ENCODE measurements around the gene SLC35B3. TPM values are rescaled to one million over a fixed set of nuclear protein-coding genes. Genes with fewer than 3 reads are reported as not detected.

Gene SLC35B3
- total RNA-seq, 1 experiment from 2014 or later = 16.7 TPM

GRCh38 chr6:8481727-8482126 lies 46.4 kb upstream of the SLC35B3 start:
- ATAC-seq (no peak), DNase-seq (ENCODE audit: low read depth, low spot score) (no peak)

GRCh38 chr6:8478418-8478817 lies 43.1 kb upstream of the SLC35B3 start:
- no peak for ATAC-seq
- Histone ChIP-seq H3K9me3 (ENCODE audit: control insufficient read depth, insufficient read depth, low read depth, low read length) (no peaks in the 10 kb centered on the region), H3K36me3 (ENCODE audit: control insufficient read depth, insufficient read depth, low read length) (no peaks in the 10 kb centered on the region), H3K4me1 (ENCODE audit: control insufficient read depth, insufficient read depth, low read length) (no peaks in the 10 kb centered on the region), H3K27ac (ENCODE audit: low read length) (no peak overlapping the region), H3K4me3 (ENCODE audit: low read depth in 2 of 2, low read length in 2 of 2) (no peak overlapping the region), H3K27me3 (ENCODE audit: control insufficient read depth, insufficient read depth, low read length) (no peaks in the 10 kb centered on the region)
- intact Hi-C loops (cut with micrococcal nuclease; ENCODE audit: unreplicated experiment) = no loop called here
- no peak for DNase-seq (ENCODE audit: low read depth, low spot score)
- CTCF ChIA-PET = no interaction called here
- TF ChIP-seq TCF7L2 (IDR thresholded peaks at IDR 0.05; ENCODE audit: low read depth, low read length) (no peak), CTCF (IDR thresholded peaks at IDR 0.05) (no peak), SIN3A (IDR thresholded peaks at IDR 0.05; ENCODE audit: borderline replicate concordance, insufficient read depth, low read depth, low read length) (no peak), POLR2AphosphoS5 (IDR thresholded peaks at IDR 0.05; ENCODE audit: low read depth, low read length) (no peak), REST (IDR thresholded peaks at IDR 0.05; ENCODE audit: insufficient read depth in 1 of 2, low read depth in 2 of 2, low read length in 1 of 2) (no peak)
- POLR2A ChIA-PET = interaction anchor here (0.6 kb wide), 1 partner anchor 525 kb away, joined by 3 read pairs; no protein-coding TSS in a partner anchor
- no TSS peak for BruUV-seq (replicated peaks)
- in situ Hi-C loops (cut with HindIII; ENCODE audit: low pct_unique_long_range_greater_than_20kb, low sequenced_read_pairs) = no loop called here

More at GRCh38 chr6:8481727-8482126, 46.4 kb upstream of the SLC35B3 start:
- TF ChIP-seq POLR2AphosphoS5 (IDR thresholded peaks at IDR 0.05; ENCODE audit: low read depth, low read length) (no peak), CTCF (IDR thresholded peaks at IDR 0.05) (peak; percentile 45)
- Histone ChIP-seq H3K27ac (ENCODE audit: low read length) (no peak overlapping the region), H3K4me1 (ENCODE audit: control insufficient read depth, insufficient read depth, low read length) (no peaks in the 10 kb centered on the region), H3K4me3 (ENCODE audit: low read depth in 2 of 2, low read length in 2 of 2) (no peak overlapping the region), H3K9me3 (ENCODE audit: control insufficient read depth, insufficient read depth, low read depth, low read length) (no peaks in the 10 kb centered on the region), H3K36me3 (ENCODE audit: control insufficient read depth, insufficient read depth, low read length) (no peaks in the 10 kb centered on the region), H3K27me3 (ENCODE audit: control insufficient read depth, insufficient read depth, low read length) (no peaks in the 10 kb centered on the region)
- in situ Hi-C loops (cut with HindIII; ENCODE audit: low pct_unique_long_range_greater_than_20kb, low sequenced_read_pairs) = no loop called here
- intact Hi-C loops (cut with micrococcal nuclease; ENCODE audit: unreplicated experiment) = no loop called here
- ChIA-PET POLR2A (no interaction called here), CTCF (no interaction called here)
- BruUV-seq (replicated peaks) = no TSS peak
